ENCODE data around the gene S100P.

The S100P gene

DNA sequence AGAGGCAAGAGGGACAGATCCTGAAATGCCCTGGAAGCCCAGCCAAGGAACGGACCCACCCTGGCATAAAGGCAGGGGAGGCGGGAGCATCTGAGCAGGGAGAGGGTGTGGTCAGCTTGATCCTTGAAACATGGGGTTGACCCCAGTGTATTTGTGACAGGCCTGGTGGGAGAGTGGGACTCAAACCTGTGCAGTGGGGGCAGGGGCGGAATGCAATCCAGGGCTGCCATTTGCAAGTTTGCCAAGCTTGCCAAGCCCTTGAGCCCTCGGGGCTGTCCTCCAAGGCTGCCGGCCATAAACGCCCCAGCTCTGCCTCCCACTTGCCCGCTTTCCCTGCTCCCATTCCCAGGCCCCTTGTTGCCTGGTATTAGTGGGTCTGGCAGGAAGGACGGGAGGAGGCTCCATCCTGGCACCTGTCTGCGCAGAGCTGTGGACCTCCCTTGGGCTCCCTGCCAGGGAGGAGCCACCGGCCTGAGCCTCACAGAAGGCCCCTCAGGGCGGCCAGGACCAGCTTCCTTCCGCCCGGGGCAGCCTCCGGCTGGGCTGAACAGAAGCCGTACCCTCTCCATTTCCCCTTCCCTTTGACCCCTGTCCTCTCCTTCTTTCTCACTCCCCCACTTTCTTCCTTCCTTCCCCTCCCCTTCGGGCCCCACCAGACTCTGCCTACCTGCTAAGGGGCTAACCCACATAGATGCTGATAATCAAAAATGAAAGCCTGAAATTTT lies 661 bp downstream of the S100P start:
- FAIRE-seq (no peak), DNase-seq (ENCODE audit: insufficient read length, low spot score) (no peak)
- TF ChIP-seq, protein P1, sequence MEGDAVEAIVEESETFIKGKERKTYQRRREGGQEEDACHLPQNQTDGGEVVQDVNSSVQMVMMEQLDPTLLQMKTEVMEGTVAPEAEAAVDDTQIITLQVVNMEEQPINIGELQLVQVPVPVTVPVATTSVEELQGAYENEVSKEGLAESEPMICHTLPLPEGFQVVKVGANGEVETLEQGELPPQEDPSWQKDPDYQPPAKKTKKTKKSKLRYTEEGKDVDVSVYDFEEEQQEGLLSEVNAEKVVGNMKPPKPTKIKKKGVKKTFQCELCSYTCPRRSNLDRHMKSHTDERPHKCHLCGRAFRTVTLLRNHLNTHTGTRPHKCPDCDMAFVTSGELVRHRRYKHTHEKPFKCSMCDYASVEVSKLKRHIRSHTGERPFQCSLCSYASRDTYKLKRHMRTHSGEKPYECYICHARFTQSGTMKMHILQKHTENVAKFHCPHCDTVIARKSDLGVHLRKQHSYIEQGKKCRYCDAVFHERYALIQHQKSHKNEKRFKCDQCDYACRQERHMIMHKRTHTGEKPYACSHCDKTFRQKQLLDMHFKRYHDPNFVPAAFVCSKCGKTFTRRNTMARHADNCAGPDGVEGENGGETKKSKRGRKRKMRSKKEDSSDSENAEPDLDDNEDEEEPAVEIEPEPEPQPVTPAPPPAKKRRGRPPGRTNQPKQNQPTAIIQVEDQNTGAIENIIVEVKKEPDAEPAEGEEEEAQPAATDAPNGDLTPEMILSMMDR (IDR thresholded peaks at IDR 0.05; ENCODE audit: insufficient read depth, missing control alignments): no peak

DNA sequence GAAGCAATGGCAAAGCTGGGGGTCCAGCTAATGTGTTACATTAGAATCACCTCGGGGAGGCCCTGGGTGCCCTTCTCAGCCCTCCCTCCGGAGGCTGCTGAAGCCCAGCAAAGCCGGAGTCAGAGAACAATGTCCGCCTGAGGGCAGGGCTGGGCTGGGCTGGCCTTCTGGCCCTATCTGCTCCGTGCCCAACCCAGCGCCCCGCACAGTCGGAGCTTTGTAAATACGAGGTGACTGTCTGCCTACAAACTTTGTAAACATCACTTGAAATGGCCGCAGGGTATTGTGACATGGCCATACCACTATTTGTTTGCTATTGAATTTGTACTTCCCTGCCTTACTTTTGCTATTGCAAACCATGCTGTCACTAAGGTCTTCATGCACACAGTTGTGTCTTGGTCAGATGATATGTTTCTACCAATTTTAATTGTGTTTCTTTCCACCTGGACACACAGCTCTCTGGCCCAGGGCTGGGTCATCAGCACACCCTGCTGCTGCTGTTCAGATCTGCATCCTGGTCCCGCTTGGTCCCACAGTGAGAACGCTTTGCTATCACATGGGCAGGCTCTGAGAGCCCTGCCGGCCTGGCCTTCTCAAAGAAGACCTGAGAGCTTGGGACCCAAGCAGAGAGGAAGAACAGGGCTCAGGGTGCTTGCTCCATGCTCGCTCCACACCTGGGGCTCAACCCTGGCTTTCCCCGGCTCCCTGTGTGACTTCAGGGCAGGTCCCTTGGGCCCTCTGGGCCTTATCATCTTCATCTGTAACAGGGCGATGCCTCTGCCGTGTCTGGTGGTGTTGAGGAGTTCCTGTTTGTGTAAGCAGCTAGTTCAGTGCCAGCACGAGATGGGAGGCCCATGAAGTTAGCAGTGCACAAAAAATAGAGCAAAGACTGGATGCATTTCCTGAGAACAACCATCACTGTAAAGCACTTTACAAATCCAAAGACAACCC lies 2.3 kb downstream of the S100P start:
- FAIRE-seq: no peak
- no peak for DNase-seq (ENCODE audit: insufficient read length, low spot score)

DNA sequence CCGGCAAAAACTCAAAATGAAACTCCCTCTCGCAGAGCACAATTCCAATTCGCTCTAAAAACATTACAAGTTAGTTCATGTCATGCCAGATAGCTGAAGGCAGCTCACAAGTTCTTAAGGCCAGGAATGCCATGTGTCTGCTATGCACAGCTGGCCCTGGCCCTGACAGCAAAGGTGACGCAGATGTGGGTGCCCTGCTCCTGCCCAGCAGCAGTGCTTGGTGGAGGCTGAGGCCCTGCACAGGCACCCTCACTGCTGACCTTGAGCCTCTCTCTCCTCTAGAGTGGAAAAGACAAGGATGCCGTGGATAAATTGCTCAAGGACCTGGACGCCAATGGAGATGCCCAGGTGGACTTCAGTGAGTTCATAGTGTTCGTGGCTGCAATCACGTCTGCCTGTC lies 2.9 kb downstream of the S100P start:
- TF ChIP-seq, protein P1 (IDR thresholded peaks at IDR 0.05; ENCODE audit: insufficient read depth, missing control alignments): no peak
- no peak for FAIRE-seq
- no peak for DNase-seq (ENCODE audit: insufficient read length, low spot score)

More for the DNA sequence above, 2.3 kb downstream of the S100P start:
- TF ChIP-seq, protein P1 (IDR thresholded peaks at IDR 0.05; ENCODE audit: insufficient read depth, missing control alignments): no peak

DNA sequence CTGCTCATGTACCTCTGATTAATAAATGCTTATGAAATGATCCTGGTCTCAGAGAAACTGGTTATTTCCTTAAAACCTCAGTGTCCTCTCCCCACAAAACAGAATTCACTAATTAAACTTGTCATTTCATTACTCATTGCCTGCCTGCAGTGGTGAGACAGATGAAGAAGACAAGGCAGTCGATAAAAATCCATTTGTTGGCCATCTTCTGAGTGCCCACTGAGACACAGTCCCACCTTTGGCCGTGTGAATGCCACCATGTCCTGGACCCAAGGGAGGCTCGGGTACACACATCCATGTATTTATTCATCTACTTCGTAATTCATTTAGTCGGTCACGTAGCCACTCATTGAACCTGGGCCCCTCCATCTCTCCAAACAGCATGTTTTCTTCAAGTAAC lies 3.5 kb downstream of the S100P start:
- no peak for DNase-seq (ENCODE audit: insufficient read length, low spot score)
- FAIRE-seq: no peak
- TF ChIP-seq, protein P1 (IDR thresholded peaks at IDR 0.05; ENCODE audit: insufficient read depth, missing control alignments): no peak

DNA sequence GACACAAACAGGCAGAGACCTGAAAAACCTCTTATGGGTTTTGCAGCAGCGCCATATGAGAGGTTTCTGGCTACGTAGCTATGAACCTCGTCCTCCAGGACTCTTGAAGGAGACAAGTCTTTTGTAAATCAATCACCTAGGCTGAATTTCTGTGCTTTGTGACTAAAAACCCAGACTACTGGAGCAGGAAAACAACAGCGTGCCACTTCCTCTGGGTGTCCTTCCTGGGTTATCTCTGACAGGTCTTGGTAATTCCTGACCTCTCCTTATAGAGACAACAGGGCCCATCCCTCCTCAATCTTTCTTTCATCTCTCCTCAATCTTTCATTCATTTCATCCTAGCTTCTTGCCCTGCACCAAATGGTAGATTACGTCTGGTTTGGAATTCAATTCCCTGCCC lies 5.7 kb downstream of the S100P start:
- DNase-seq (ENCODE audit: insufficient read length, low spot score): no peak
- TF ChIP-seq, protein P1 (IDR thresholded peaks at IDR 0.05; ENCODE audit: insufficient read depth, missing control alignments): no peak
- no peak for FAIRE-seq

DNA sequence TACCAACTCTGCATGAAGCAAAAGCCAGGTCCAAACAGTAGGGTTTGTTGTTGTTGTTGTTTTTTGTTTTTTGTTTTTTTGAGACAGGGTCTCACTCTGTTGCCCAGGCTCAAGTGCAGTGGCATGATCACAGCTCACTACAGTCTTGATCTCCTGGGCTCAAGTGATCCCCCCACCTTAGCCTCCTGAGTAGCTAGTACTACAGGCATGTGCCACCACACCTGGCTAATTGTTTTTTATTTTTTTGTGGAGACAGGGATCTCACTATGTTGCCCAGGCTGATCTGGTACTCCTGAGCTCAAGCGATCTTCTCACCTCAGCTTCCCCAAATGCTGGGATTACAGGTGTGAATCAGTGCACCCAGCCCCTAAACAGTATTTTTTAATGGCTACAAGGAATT lies 6.2 kb downstream of the S100P start:
- FAIRE-seq: no peak

More for the DNA sequence above, 6.2 kb downstream of the S100P start:
- TF ChIP-seq, protein P1 (IDR thresholded peaks at IDR 0.05; ENCODE audit: insufficient read depth, missing control alignments): no peak
- no peak for DNase-seq (ENCODE audit: insufficient read length, low spot score)

Measured in D721Med (cell line).